ENCODE measurements around the gene ZC3HAV1L. TPM values are rescaled to one million over a fixed set of nuclear protein-coding genes. Genes with fewer than 3 reads are reported as not detected.

ZC3HAV1L gene
- total and polyA plus RNA-seq, 2 of the 13 experiments (the other 11 are each of a cell fraction or from before 2014, with no cell fraction given), result 8.4 to 11.1 TPM

GRCh38 chr7:139034855-139035585, 822 bp downstream of the ZC3HAV1L start (continued):
- TF ChIP-seq POLR2A (IDR thresholded peaks at IDR 0.05; ENCODE audit: insufficient read depth in 1 of 2, low read depth in 2 of 2, low read length in 2 of 2) (0 out of 4 replicates have a peak, but pooled peaks of 1 of the 2 experiments have one; percentile 16), ZNF773 (CRISPR knock-in tag; IDR thresholded peaks at IDR 0.05; ENCODE audit: borderline replicate concordance) (no peak), ZNF335 (CRISPR knock-in tag; IDR thresholded peaks at IDR 0.05) (no peak)
- TF ChIP-seq, protein P1, sequence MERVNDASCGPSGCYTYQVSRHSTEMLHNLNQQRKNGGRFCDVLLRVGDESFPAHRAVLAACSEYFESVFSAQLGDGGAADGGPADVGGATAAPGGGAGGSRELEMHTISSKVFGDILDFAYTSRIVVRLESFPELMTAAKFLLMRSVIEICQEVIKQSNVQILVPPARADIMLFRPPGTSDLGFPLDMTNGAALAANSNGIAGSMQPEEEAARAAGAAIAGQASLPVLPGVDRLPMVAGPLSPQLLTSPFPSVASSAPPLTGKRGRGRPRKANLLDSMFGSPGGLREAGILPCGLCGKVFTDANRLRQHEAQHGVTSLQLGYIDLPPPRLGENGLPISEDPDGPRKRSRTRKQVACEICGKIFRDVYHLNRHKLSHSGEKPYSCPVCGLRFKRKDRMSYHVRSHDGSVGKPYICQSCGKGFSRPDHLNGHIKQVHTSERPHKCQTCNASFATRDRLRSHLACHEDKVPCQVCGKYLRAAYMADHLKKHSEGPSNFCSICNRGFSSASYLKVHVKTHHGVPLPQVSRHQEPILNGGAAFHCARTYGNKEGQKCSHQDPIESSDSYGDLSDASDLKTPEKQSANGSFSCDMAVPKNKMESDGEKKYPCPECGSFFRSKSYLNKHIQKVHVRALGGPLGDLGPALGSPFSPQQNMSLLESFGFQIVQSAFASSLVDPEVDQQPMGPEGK (CRISPR knock-in tag; IDR thresholded peaks at IDR 0.05), result peak; percentile 62

DNA sequence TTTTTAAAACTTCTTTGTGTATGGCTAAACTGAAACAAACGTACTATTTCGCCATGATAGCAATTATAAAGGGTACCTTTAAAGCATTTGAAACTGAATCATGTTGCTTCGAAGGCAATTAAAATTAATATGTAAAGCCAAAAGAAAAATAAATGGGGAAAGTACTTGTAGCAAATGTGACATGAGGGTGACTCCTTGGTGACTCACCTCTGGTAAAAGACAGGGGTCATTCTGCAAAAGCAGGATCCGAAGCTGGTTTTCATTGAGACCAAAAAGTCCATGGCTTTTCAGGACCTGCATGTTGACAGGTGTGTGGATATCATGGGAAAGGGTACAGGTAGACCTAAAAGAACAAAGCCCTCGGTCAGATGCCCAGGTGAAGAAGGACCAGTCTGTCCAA, 1.5 kb downstream of the ZC3HAV1L start:
- Histone ChIP-seq H3K4me3 (replicated peaks in 1 of 3; ENCODE audit: insufficient read depth in 1 of 3, low read depth in 2 of 3, low read length in 3 of 3) (peak overlapping the region; percentile 42 to 79 (median 72); a peak in 3 of 6 replicates), H3K9me3 (ENCODE audit: low read length) (no peaks in the 10 kb centered on the region), H3K79me2 (ENCODE audit: insufficient read depth, low read length) (peaks cover 10% of the 10 kb centered on the region), H3K4me1 (ENCODE audit: insufficient read depth, low read length) (peaks cover 52% of the 10 kb centered on the region), H4K20me1 (ENCODE audit: insufficient read depth, low read length) (peaks cover 4% of the 10 kb centered on the region; the same call in 1 of the 2 replicates), H3K4me2 (ENCODE audit: low read depth, low read length) (peak overlapping the region; percentile 59), H3K9ac (ENCODE audit: insufficient read depth, low read depth, low read length) (peak overlapping the region; percentile 74; the same call in 1 of the 2 replicates), H3K27ac (ENCODE audit: extremely low read length, insufficient read depth, low read length) (no peak overlapping the region), H3K36me3 (replicated peaks in 1 of 2; ENCODE audit: control insufficient read depth in 1 of 2, insufficient read depth in 2 of 2, low read length in 2 of 2) (peaks cover 0 to 2% of the 10 kb centered on the region in 2 experiments; a peak in 1 of 5 replicates), H2AFZ (ENCODE audit: low read length) (no peak overlapping the region), H3K27me3 (ENCODE audit: control insufficient read depth in 1 of 2, insufficient read depth in 2 of 2, low read length in 2 of 2) (no peaks in the 10 kb centered on the region)
- no peak for DNase-seq (ENCODE audit: low spot score)
- WGBS (ENCODE audit: low lambda C conversion rate), result 57% methylated on average over 5 of the region's 5 CpGs
- FAIRE-seq, result no peak
- TF ChIP-seq, protein P2, sequence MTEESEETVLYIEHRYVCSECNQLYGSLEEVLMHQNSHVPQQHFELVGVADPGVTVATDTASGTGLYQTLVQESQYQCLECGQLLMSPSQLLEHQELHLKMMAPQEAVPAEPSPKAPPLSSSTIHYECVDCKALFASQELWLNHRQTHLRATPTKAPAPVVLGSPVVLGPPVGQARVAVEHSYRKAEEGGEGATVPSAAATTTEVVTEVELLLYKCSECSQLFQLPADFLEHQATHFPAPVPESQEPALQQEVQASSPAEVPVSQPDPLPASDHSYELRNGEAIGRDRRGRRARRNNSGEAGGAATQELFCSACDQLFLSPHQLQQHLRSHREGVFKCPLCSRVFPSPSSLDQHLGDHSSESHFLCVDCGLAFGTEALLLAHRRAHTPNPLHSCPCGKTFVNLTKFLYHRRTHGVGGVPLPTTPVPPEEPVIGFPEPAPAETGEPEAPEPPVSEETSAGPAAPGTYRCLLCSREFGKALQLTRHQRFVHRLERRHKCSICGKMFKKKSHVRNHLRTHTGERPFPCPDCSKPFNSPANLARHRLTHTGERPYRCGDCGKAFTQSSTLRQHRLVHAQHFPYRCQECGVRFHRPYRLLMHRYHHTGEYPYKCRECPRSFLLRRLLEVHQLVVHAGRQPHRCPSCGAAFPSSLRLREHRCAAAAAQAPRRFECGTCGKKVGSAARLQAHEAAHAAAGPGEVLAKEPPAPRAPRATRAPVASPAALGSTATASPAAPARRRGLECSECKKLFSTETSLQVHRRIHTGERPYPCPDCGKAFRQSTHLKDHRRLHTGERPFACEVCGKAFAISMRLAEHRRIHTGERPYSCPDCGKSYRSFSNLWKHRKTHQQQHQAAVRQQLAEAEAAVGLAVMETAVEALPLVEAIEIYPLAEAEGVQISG (CRISPR knock-in tag; IDR thresholded peaks at IDR 0.05), result no peak
- TF ChIP-seq ARNT2 (CRISPR knock-in tag; IDR thresholded peaks at IDR 0.05; ENCODE audit: low read depth), result no peak
- TF ChIP-seq SNRNP70 (IDR thresholded peaks at IDR 0.05; ENCODE audit: low read depth, low read length), result no peak
- TF ChIP-seq TFDP1 (CRISPR knock-in tag; IDR thresholded peaks at IDR 0.05; ENCODE audit: borderline replicate concordance), result no peak
- no peak for TF ChIP-seq ZNF709 (CRISPR knock-in tag; IDR thresholded peaks at IDR 0.05)
- no peak for TF ChIP-seq ZNF362 (CRISPR knock-in tag; IDR thresholded peaks at IDR 0.05; ENCODE audit: borderline replicate concordance)
- POLR2A ChIA-PET, result interaction anchor here (1.2 kb wide), 1 partner anchor 41 kb away, joined by 3 read pairs; no protein-coding TSS in a partner anchor
- TSS peak; percentile 62 for BruUV-seq (replicated peaks)
- in situ Hi-C loops (cut with HindIII; ENCODE audit: extremely low pct_ligation_motif_present, low pct_unique_long_range_greater_than_20kb), result no loop called here
- no peak for ATAC-seq
- CTCF ChIA-PET (ENCODE audit: low intra/inter-chr PET ratio, low total read pairs), result no interaction called here
- intact Hi-C loops (cut with micrococcal nuclease; ENCODE audit: unreplicated experiment), result no loop called here

Measured in HepG2 (cell line).